IgD-negative memory B cell (primary cell): ENCODE measurements around the gene ID3. TPM values are rescaled to one million over a fixed set of nuclear protein-coding genes. Genes with fewer than 3 reads are reported as not detected.

Source experiments
- H3K27ac Mint-ChIP-seq, 3 donors: one replicate each; pipeline ENCODE4 v1.8.0; 2020 to 2022; ENCODE audit warnings: mild to moderate bottlenecking in 3 of 3, mixed read lengths in 3 of 3, moderate library complexity in 1 of 3
- H3K27me3 Mint-ChIP-seq: one replicate; pipeline ENCODE4 v1.8.0; 2021; ENCODE audit warnings: mixed read lengths
- H3K36me3 Mint-ChIP-seq: one replicate; pipeline ENCODE4 v1.8.0; 2020; ENCODE audit warnings: mild to moderate bottlenecking, mixed read lengths
- H3K4me1 Mint-ChIP-seq, 3 donors: one replicate each; pipeline ENCODE4 v1.8.0; 2020 to 2022; ENCODE audit warnings: mixed read lengths in 3 of 3, mild to moderate bottlenecking in 1 of 3
- H3K4me3 Mint-ChIP-seq, 4 donors: one replicate each; pipeline ENCODE4 v1.8.0; 2020 to 2022; ENCODE audit warnings: mild to moderate bottlenecking in 4 of 4, mixed read lengths in 4 of 4, moderate library complexity in 3 of 4
- H3K9me3 Mint-ChIP-seq, 3 donors: one replicate each; pipeline ENCODE4 v1.8.0; 2020 to 2021; ENCODE audit warnings: mixed read lengths in 3 of 3, mild to moderate bottlenecking in 1 of 3
- polyA plus RNA-seq: library from polyadenylated mRNA; unstranded; fragments of 300-500 nt; fragmentation: Illumina TruSeq; gene quantifications from one replicate; pipeline ENCODE4 v1.2.3, GENCODE V29; 2021

ID3 gene
- polyA plus RNA-seq, 1 donor from 2014 or later: 74.0 TPM

- Mint-ChIP-seq H3K27ac (peak overlapping the region; percentile 88 to 89 (median 88)), H3K4me1 (peaks cover 34 to 43% (median 39%) of the 10 kb centered on the region in 3 donors), H3K9me3 (no peaks in the 10 kb centered on the region), H3K36me3 (no peaks in the 10 kb centered on the region), H3K4me3 (peak overlapping the region in 2 of 4 donors; percentile 22 to 86), H3K27me3 (peaks cover 4% of the 10 kb centered on the region)
These were observed 6.5 kb upstream of the ID3 start for GRCh38 chr1:23565776-23566175.

DNA sequence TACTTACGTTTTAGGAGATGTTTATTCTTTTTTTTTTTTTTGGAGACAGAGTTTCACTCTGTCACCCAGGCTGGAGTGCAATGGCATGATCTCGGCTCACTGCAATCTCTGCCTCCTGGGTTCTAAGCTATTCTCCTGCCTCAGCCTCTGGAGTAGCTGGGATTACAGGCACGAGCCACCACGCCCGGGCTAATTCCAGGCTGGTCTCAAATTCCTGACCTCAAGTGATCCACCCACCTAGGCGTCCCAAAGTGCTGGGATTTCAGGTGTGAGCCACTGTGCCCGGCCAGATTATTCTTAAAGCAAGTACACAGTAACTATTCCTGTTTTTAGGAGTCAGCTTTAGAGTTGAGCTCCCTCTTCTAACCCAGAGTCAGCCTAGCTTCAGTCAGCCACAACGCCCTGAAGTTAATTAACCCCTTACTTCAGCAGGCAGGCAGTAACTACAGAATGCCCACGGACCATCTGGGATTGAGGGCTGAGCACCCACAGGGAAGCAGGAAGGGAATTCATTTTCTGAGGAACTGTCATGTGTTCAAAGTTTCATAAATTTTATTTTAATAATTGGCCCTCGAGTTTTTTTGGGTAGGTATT is 5.3 kb upstream of the ID3 start:
- Mint-ChIP-seq H3K4me1 (peaks cover 42 to 51% (median 50%) of the 10 kb centered on the region in 3 donors), H3K27ac (peak overlapping the region in 2 of 3 donors; percentile 47 to 89), H3K27me3 (peaks cover 4% of the 10 kb centered on the region), H3K36me3 (no peaks in the 10 kb centered on the region), H3K9me3 (no peaks in the 10 kb centered on the region), H3K4me3 (peak overlapping the region in 1 of 4 donors; percentile 76)

GRCh38 chr1:23563755-23564374 is 4.6 kb upstream of the ID3 start:
- Mint-ChIP-seq H3K27ac (peak overlapping the region in 2 of 3 donors; percentile 83 to 89), H3K27me3 (peaks cover 4% of the 10 kb centered on the region), H3K9me3 (no peaks in the 10 kb centered on the region), H3K4me1 (peaks cover 42 to 56% (median 49%) of the 10 kb centered on the region in 3 donors), H3K4me3 (peak overlapping the region in 3 of 4 donors; percentile 29 to 76 (median 75)), H3K36me3 (no peaks in the 10 kb centered on the region)

DNA sequence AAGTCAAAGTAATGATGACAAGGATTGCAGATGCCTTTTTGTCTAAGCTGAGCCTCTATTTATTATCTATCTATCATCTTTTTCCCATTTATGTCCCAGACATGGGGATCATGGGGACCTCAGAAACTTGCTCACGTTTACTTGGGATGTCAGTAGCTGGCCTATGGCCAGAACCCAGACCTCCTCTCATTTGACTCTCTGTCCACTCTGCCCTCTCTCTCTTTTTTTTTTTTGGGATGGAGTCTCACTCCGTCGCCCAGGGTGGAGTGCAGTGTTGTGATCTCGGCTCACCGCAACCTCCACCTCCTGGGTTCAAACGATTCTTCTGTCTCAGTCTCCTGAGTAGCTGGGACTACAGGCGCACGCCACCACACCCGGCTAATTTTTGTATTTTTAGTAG is 3.7 kb upstream of the ID3 start:
- peaks cover 38 to 49% (median 45%) of the 10 kb centered on the region in 3 donors for H3K4me1 Mint-ChIP-seq
- peak overlapping the region in 2 of 4 donors; percentile 29 to 76 for H3K4me3 Mint-ChIP-seq
- H3K27me3 Mint-ChIP-seq: peaks cover 4% of the 10 kb centered on the region
- H3K36me3 Mint-ChIP-seq: no peaks in the 10 kb centered on the region
- peak overlapping the region in 2 of 3 donors; percentile 89 to 92 for H3K27ac Mint-ChIP-seq
- H3K9me3 Mint-ChIP-seq: no peaks in the 10 kb centered on the region

GRCh38 chr1:23562137-23562876 is 3.0 kb upstream of the ID3 start:
- Mint-ChIP-seq H3K36me3 (no peaks in the 10 kb centered on the region), H3K4me3 (peak overlapping the region; percentile 65 to 95 (median 86)), H3K4me1 (peaks cover 37 to 55% (median 46%) of the 10 kb centered on the region in 3 donors), H3K9me3 (no peaks in the 10 kb centered on the region), H3K27me3 (peaks cover 2% of the 10 kb centered on the region), H3K27ac (peak overlapping the region; percentile 92 to 100 (median 93))

DNA sequence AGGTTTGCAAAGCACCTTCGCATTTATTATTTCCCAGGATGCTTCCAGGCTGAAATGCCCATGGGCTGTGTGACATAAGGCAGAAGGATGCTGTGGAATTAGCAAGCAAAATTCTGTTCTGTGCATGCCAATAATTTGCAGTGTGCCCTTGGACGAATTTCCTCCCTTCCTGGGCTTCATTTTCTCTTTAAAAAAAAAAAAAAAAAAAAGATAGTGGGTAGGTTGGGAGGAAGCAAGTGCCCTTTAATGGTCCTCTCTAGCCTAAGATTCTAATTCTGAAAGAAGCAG is 2.5 kb upstream of the ID3 start:
- Mint-ChIP-seq H3K36me3 (no peaks in the 10 kb centered on the region), H3K27me3 (no peaks in the 10 kb centered on the region), H3K4me3 (peak overlapping the region in 2 of 4 donors; percentile 85 to 95), H3K27ac (peak overlapping the region; percentile 82 to 100 (median 95)), H3K4me1 (peaks cover 34 to 58% (median 47%) of the 10 kb centered on the region in 3 donors), H3K9me3 (no peaks in the 10 kb centered on the region)

- Mint-ChIP-seq H3K27ac (peak overlapping the region; percentile 95 to 100 (median 98)), H3K4me1 (peaks cover 38 to 60% (median 49%) of the 10 kb centered on the region in 3 donors), H3K27me3 (no peaks in the 10 kb centered on the region), H3K9me3 (no peaks in the 10 kb centered on the region), H3K4me3 (peak overlapping the region in 3 of 4 donors; percentile 94 to 98 (median 95)), H3K36me3 (no peaks in the 10 kb centered on the region)
These were observed 1.9 kb upstream of the ID3 start for GRCh38 chr1:23561076-23561812.

GRCh38 chr1:23559985-23560741 is 862 bp upstream of the ID3 start:
- Mint-ChIP-seq H3K4me1 (peaks cover 39 to 66% (median 56%) of the 10 kb centered on the region in 3 donors), H3K36me3 (no peaks in the 10 kb centered on the region), H3K9me3 (no peaks in the 10 kb centered on the region), H3K27me3 (no peaks in the 10 kb centered on the region), H3K27ac (peak overlapping the region; percentile 95 to 100 (median 98)), H3K4me3 (peak overlapping the region; percentile 89 to 98 (median 94))

DNA sequence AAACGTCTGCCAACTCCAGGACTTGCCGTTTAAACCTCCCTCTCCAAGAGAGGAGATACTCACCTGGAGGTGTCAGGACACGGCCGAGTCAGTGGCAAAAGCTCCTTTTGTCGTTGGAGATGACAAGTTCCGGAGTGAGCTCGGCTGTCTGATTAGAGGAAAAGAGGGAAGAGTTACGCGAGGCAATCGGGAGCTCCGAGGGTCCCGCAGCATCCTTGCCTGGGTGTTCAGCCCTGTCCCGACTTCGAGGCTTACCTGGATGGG is 497 bp downstream of the ID3 start:
- peaks cover 2% of the 10 kb centered on the region for H3K36me3 Mint-ChIP-seq
- peak overlapping the region; percentile 89 to 98 (median 94) for H3K4me3 Mint-ChIP-seq
- H3K4me1 Mint-ChIP-seq: peaks cover 47 to 72% (median 61%) of the 10 kb centered on the region in 3 donors
- H3K27me3 Mint-ChIP-seq: no peaks in the 10 kb centered on the region
- H3K9me3 Mint-ChIP-seq: no peaks in the 10 kb centered on the region
- H3K27ac Mint-ChIP-seq: peak overlapping the region; percentile 89 to 100 (median 98)

- peak overlapping the region; percentile 89 to 98 (median 94) for H3K4me3 Mint-ChIP-seq
- H3K4me1 Mint-ChIP-seq: peaks cover 50 to 71% (median 61%) of the 10 kb centered on the region in 3 donors
- peak overlapping the region; percentile 89 to 100 (median 98) for H3K27ac Mint-ChIP-seq
- no peaks in the 10 kb centered on the region for H3K27me3 Mint-ChIP-seq
- no peaks in the 10 kb centered on the region for H3K9me3 Mint-ChIP-seq
- peaks cover 2% of the 10 kb centered on the region for H3K36me3 Mint-ChIP-seq
These were observed 995 bp downstream of the ID3 start for GRCh38 chr1:23558140-23558871.

GRCh38 chr1:23557471-23558124 is 1.7 kb downstream of the ID3 start:
- Mint-ChIP-seq H3K36me3 (peaks cover 2% of the 10 kb centered on the region), H3K4me3 (peak overlapping the region; percentile 89 to 98 (median 94)), H3K27me3 (no peaks in the 10 kb centered on the region), H3K4me1 (peaks cover 50 to 68% (median 58%) of the 10 kb centered on the region in 3 donors), H3K27ac (peak overlapping the region; percentile 89 to 100 (median 98)), H3K9me3 (no peaks in the 10 kb centered on the region)

GRCh38 chr1:23556635-23557470 is 2.4 kb downstream of the ID3 start:
- Mint-ChIP-seq H3K9me3 (no peaks in the 10 kb centered on the region), H3K36me3 (peaks cover 2% of the 10 kb centered on the region), H3K4me3 (peak overlapping the region; percentile 89 to 98 (median 94)), H3K27ac (peak overlapping the region; percentile 89 to 100 (median 98)), H3K27me3 (no peaks in the 10 kb centered on the region), H3K4me1 (peaks cover 50 to 63% (median 53%) of the 10 kb centered on the region in 3 donors)
